ENCODE measurements around the gene MRPS11. TPM values are rescaled to one million over a fixed set of nuclear protein-coding genes. Genes with fewer than 3 reads are reported as not detected.

Gene MRPS11
- total RNA-seq, 1 donor from 2014 or later: 75.6 TPM

DNA sequence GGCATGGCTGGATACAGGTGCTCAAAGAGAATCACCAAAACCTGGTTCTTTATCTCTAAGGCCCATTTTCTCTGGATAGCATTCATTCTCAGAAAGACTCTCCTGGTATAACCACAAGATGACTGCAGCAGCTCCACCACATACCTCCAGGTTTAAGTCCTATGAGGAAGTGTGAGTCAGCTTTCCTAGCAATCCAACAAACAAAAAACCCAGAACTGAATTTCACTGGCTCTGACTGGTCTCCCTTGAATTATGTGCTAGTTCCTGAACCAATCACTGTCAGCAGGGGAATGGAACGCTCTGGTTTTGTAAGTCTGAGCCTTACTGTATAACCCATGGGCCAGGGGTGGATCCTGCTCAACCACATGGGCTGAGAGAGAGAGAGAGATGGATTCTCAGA lies 27.5 kb upstream of the MRPS11 start:
- intact Hi-C loops (cut with micrococcal nuclease): no loop called here

DNA sequence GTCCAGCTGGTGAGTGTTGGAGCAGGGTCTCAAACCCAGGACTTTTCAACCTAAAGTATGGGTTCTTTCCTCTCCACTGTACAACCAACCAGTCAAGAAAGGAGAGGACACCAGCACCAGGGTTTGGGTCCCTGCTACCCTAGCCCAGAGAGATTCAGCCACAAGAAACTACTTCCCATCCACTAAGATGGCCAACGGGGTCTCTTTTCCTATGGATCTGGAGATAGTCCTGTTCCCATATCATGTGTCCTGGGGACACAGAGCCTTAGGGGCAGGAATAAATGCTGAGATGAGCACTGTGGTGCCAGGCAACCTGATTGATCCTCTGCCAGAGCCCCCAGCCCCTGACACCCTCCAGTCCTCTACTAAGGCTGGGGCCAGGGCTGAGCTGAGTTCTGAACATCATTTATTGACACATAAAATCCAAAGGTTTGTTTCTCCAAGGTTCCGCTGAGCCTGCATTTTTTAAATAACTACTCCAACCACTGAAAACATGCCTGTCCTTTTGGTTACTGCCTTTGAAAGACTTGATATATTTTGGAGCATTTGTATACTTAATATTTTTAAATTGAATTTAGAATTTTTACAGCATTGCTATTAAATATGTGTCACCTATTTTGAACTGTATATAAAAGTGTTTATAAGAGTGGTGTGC lies 26.3 kb upstream of the MRPS11 start:
- intact Hi-C loops (cut with micrococcal nuclease): no loop called here
- Histone ChIP-seq H3K4me3 (no peak overlapping the region), H3K27me3 (ENCODE audit: low read depth) (peaks cover 32% of the 10 kb centered on the region), H3K4me1 (no peaks in the 10 kb centered on the region), H3K9me3 (replicated peaks) (peaks cover 16% of the 10 kb centered on the region), H3K27ac (replicated peaks) (no peak overlapping the region), H3K36me3 (no peaks in the 10 kb centered on the region)
- TF ChIP-seq, protein P1, sequence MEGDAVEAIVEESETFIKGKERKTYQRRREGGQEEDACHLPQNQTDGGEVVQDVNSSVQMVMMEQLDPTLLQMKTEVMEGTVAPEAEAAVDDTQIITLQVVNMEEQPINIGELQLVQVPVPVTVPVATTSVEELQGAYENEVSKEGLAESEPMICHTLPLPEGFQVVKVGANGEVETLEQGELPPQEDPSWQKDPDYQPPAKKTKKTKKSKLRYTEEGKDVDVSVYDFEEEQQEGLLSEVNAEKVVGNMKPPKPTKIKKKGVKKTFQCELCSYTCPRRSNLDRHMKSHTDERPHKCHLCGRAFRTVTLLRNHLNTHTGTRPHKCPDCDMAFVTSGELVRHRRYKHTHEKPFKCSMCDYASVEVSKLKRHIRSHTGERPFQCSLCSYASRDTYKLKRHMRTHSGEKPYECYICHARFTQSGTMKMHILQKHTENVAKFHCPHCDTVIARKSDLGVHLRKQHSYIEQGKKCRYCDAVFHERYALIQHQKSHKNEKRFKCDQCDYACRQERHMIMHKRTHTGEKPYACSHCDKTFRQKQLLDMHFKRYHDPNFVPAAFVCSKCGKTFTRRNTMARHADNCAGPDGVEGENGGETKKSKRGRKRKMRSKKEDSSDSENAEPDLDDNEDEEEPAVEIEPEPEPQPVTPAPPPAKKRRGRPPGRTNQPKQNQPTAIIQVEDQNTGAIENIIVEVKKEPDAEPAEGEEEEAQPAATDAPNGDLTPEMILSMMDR (IDR thresholded peaks at IDR 0.05; ENCODE audit: borderline replicate concordance): no peak
- DNase-seq: no peak

More for the DNA sequence above, 27.5 kb upstream of the MRPS11 start:
- H3K36me3 ChIP-seq: no peaks in the 10 kb centered on the region
- TF ChIP-seq, protein P1 (IDR thresholded peaks at IDR 0.05; ENCODE audit: borderline replicate concordance): no peak
- DNase-seq: no peak
- peaks cover 16% of the 10 kb centered on the region for H3K9me3 ChIP-seq (replicated peaks)
- no peaks in the 10 kb centered on the region for H3K4me1 ChIP-seq
- H3K4me3 ChIP-seq: no peak overlapping the region
- peaks cover 40% of the 10 kb centered on the region for H3K27me3 ChIP-seq (ENCODE audit: low read depth)
- no peak overlapping the region for H3K27ac ChIP-seq (replicated peaks)

- no peak for DNase-seq
- Histone ChIP-seq H3K36me3 (no peaks in the 10 kb centered on the region), H3K4me1 (no peaks in the 10 kb centered on the region), H3K27ac (replicated peaks) (no peak overlapping the region), H3K4me3 (no peak overlapping the region), H3K9me3 (replicated peaks) (peaks cover 16% of the 10 kb centered on the region), H3K27me3 (ENCODE audit: low read depth) (peaks cover 14% of the 10 kb centered on the region)
- TF ChIP-seq, protein P1 (IDR thresholded peaks at IDR 0.05; ENCODE audit: borderline replicate concordance): no peak
- intact Hi-C loops (cut with micrococcal nuclease): no loop called here
Measured at GRCh38 chr15:88447206-88447605, 20.3 kb upstream of the MRPS11 start.

GRCh38 chr15:88447741-88448140 lies 19.8 kb upstream of the MRPS11 start:
- no peaks in the 10 kb centered on the region for H3K36me3 ChIP-seq
- H3K27ac ChIP-seq (replicated peaks): no peak overlapping the region
- peaks cover 16% of the 10 kb centered on the region for H3K9me3 ChIP-seq (replicated peaks)
- H3K4me3 ChIP-seq: no peak overlapping the region
- no peaks in the 10 kb centered on the region for H3K4me1 ChIP-seq
- TF ChIP-seq, protein P1 (IDR thresholded peaks at IDR 0.05; ENCODE audit: borderline replicate concordance): no peak
- intact Hi-C loops (cut with micrococcal nuclease): no loop called here
- H3K27me3 ChIP-seq (ENCODE audit: low read depth): peaks cover 14% of the 10 kb centered on the region
- no peak for DNase-seq

DNA sequence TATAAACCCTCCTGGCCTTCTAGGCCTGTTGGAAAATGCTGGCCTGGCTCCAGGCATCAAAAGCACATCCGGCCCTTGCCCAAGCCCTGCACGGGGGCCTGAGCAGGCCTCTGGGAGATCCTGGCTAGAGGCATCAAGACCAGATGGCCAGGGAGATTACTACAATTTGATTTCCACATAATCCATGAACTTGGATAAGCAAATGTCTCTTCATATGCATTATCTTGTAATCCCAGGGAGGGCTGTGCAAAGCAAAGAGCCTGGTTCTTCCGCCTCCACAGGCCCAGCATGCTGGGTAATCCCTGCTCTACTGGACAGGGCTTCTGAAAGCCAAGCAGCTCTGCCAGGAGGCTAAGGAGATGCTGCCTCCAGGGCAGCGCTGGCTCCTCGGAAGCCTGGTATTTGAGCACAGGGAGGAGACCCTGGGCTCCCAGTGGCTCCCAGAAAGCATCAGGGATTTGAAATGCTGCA lies 18.5 kb upstream of the MRPS11 start:
- no peak for DNase-seq
- TF ChIP-seq, protein P1 (IDR thresholded peaks at IDR 0.05; ENCODE audit: borderline replicate concordance): no peak
- Histone ChIP-seq H3K4me3 (no peak overlapping the region), H3K27me3 (ENCODE audit: low read depth) (peaks cover 14% of the 10 kb centered on the region), H3K36me3 (no peaks in the 10 kb centered on the region), H3K4me1 (peaks cover 5% of the 10 kb centered on the region), H3K27ac (replicated peaks) (no peak overlapping the region), H3K9me3 (replicated peaks) (peaks cover 5% of the 10 kb centered on the region)
- intact Hi-C loops (cut with micrococcal nuclease): no loop called here

Data from left ventricle myocardium inferior (tissue), 1 donor.